T-helper 1 cell (primary cell): Measurements from ENCODE around the gene ANKFY1.

Source experiments
- DNase-seq, 5 donors: peaks; one replicate each; pipeline ENCODE4 v3.0.0-alpha.2; 2012 to 2020

The ANKFY1 gene

GRCh38 chr17:4176808-4177472 is 86.8 kb downstream of the ANKFY1 start:
- DNase-seq = no peak

- DNase-seq = peak in 3 of 5 donors; percentile 25 to 68 (median 25)
Observed at GRCh38 chr17:4175921-4176807, 87.6 kb downstream of the ANKFY1 start.

- DNase-seq = no peak
Observed at GRCh38 chr17:4174556-4174955, 89.2 kb downstream of the ANKFY1 start.

- no peak for DNase-seq
Observed at GRCh38 chr17:4173781-4174180, 90.0 kb downstream of the ANKFY1 start.

- DNase-seq = no peak
Observed at GRCh38 chr17:4172356-4172755, 91.4 kb downstream of the ANKFY1 start.

GRCh38 chr17:4170639-4171280 is 93.0 kb downstream of the ANKFY1 start:
- DNase-seq = no peak

GRCh38 chr17:4167786-4168185 is 96.0 kb downstream of the ANKFY1 start:
- DNase-seq = peak in 1 of 5 donors; percentile 19

- no peak for DNase-seq
Observed at GRCh38 chr17:4166419-4166818, 97.4 kb downstream of the ANKFY1 start.

- no peak for DNase-seq
Observed at GRCh38 chr17:4165301-4166010, 98.3 kb downstream of the ANKFY1 start.

GRCh38 chr17:4163951-4164350 is 99.8 kb downstream of the ANKFY1 start:
- DNase-seq = no peak

GRCh38 chr17:4162775-4163466 is 100.9 kb downstream of the ANKFY1 start:
- no peak for DNase-seq

- DNase-seq = no peak
Observed at GRCh38 chr17:4162321-4162720, 101.5 kb downstream of the ANKFY1 start.

GRCh38 chr17:4161967-4162305 is 101.8 kb downstream of the ANKFY1 start:
- no peak for DNase-seq

- DNase-seq = no peak
Observed at GRCh38 chr17:4161192-4161966, 102.4 kb downstream of the ANKFY1 start.

- no peak for DNase-seq
Observed at GRCh38 chr17:4160294-4160859, 103.4 kb downstream of the ANKFY1 start.

GRCh38 chr17:4159761-4160160 is 104.0 kb downstream of the ANKFY1 start:
- DNase-seq = no peak

- DNase-seq = no peak
Observed at GRCh38 chr17:4157618-4158333, 106.0 kb downstream of the ANKFY1 start.

- no peak for DNase-seq
Observed at GRCh38 chr17:4156750-4157381, 106.9 kb downstream of the ANKFY1 start.

GRCh38 chr17:4155980-4156620 is 107.7 kb downstream of the ANKFY1 start:
- DNase-seq = peak in 1 of 5 donors; percentile 34
